ENCODE results near the gene RHBDD1.

The RHBDD1 gene

DNA sequence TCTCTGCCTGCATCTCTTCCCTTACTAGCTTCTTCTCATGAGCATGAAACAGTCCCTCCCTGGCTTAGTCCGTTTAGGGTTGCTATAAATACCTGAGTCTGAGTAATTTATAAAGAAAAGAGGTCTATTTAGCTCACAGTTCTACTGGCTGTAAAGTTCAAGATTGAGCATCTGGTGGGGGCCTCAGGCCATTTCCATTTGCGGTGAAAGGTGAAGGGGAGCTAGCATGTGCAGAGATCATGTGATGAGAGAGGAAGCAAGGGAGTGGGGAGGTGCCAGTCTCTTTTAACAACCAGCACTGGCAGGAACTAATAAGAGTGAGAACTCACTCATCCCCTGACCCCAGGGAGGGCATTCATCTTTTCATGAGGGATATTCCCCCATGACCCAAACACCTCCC is 26.8 kb downstream of the RHBDD1 start:
- TF ChIP-seq CTCF (IDR thresholded peaks at IDR 0.05; ENCODE audit: borderline replicate concordance, insufficient read depth, low read depth, low read length) = no peak
- no peak overlapping the region for H3K4me3 ChIP-seq (ENCODE audit: low read depth, low read length)

- TF ChIP-seq CTCF (IDR thresholded peaks at IDR 0.05; ENCODE audit: borderline replicate concordance, insufficient read depth, low read depth, low read length) = no peak
- H3K4me3 ChIP-seq (ENCODE audit: low read depth, low read length) = no peak overlapping the region
Measured at GRCh38 chr2:226865273-226865672, 29.4 kb downstream of the RHBDD1 start.

DNA sequence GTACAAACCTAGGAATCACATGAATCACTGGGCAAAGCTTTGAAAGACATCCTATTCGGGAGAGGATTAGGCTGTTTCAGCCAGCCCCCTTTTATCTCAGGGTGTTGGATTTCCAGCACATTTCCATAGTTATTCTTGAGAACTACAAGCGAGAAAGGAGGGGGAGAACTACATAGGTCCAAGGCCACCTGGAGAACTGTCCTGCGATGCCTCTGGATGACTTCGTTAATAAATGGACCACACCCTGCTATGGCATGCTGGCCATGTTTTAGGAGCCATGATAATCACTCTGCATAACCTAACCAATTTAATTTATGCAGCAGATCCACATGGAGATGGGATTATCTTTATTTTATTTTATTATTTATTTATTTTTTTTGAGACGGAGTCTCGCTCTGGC is 29.9 kb downstream of the RHBDD1 start:
- TF ChIP-seq CTCF (IDR thresholded peaks at IDR 0.05; ENCODE audit: borderline replicate concordance, insufficient read depth, low read depth, low read length) = no peak
- H3K4me3 ChIP-seq (ENCODE audit: low read depth, low read length) = no peak overlapping the region

GRCh38 chr2:226868331-226869162 is 32.7 kb downstream of the RHBDD1 start:
- H3K4me3 ChIP-seq (ENCODE audit: low read depth, low read length) = no peak overlapping the region
- no peak for TF ChIP-seq CTCF (IDR thresholded peaks at IDR 0.05; ENCODE audit: borderline replicate concordance, insufficient read depth, low read depth, low read length)

GRCh38 chr2:226869371-226869770 is 33.5 kb downstream of the RHBDD1 start:
- TF ChIP-seq CTCF (IDR thresholded peaks at IDR 0.05; ENCODE audit: borderline replicate concordance, insufficient read depth, low read depth, low read length) = no peak
- H3K4me3 ChIP-seq (ENCODE audit: low read depth, low read length) = no peak overlapping the region

GRCh38 chr2:226873051-226873620 is 37.3 kb downstream of the RHBDD1 start:
- no peak for TF ChIP-seq CTCF (IDR thresholded peaks at IDR 0.05; ENCODE audit: borderline replicate concordance, insufficient read depth, low read depth, low read length)
- H3K4me3 ChIP-seq (ENCODE audit: low read depth, low read length) = no peak overlapping the region

GRCh38 chr2:226873826-226874225 is 38.0 kb downstream of the RHBDD1 start:
- no peak for TF ChIP-seq CTCF (IDR thresholded peaks at IDR 0.05; ENCODE audit: borderline replicate concordance, insufficient read depth, low read depth, low read length)
- H3K4me3 ChIP-seq (ENCODE audit: low read depth, low read length) = no peak overlapping the region

Measured in GM12875 (cell line).